Measurements from ENCODE around the gene INSYN1. TPM values are rescaled to one million over a fixed set of nuclear protein-coding genes. Genes with fewer than 3 reads are reported as not detected.

INSYN1 gene
- total and polyA plus RNA-seq, 2 experiments from 2014 or later: 0.18 to 14.2 TPM

- no peaks in the 10 kb centered on the region; the same call in 2 of the 3 replicates for H3K9me3 Mint-ChIP-seq
- Histone ChIP-seq H3F3A (replicated peaks; ENCODE audit: low read depth) (no peaks in the 10 kb centered on the region), H3K9me2 (ENCODE audit: insufficient read depth) (0 out of 2 replicates have a peak, but pooled peaks cover 5% of the 10 kb centered on the region), H3K4me2 (no peak overlapping the region), H3K27ac (ENCODE audit: low read depth) (no peak overlapping the region), H3K4me1 (ENCODE audit: insufficient read depth) (no peaks in the 10 kb centered on the region; the same call in 1 of the 2 replicates), H3K27me3 (ENCODE audit: insufficient read depth) (no peaks in the 10 kb centered on the region), H2AFZ (no peak overlapping the region), H3K79me2 (replicated peaks; ENCODE audit: insufficient read depth) (no peaks in the 10 kb centered on the region), H3K36me3 (ENCODE audit: insufficient read depth) (no peaks in the 10 kb centered on the region), H3K4me3 (no peak overlapping the region), H4K20me1 (replicated peaks; ENCODE audit: insufficient read depth) (no peaks in the 10 kb centered on the region)
- ATAC-seq: no peak
- H3K36me3 Mint-ChIP-seq (ENCODE audit: low read depth): no peaks in the 10 kb centered on the region; the same call in 2 of the 3 replicates
- TF ChIP-seq, protein P1, sequence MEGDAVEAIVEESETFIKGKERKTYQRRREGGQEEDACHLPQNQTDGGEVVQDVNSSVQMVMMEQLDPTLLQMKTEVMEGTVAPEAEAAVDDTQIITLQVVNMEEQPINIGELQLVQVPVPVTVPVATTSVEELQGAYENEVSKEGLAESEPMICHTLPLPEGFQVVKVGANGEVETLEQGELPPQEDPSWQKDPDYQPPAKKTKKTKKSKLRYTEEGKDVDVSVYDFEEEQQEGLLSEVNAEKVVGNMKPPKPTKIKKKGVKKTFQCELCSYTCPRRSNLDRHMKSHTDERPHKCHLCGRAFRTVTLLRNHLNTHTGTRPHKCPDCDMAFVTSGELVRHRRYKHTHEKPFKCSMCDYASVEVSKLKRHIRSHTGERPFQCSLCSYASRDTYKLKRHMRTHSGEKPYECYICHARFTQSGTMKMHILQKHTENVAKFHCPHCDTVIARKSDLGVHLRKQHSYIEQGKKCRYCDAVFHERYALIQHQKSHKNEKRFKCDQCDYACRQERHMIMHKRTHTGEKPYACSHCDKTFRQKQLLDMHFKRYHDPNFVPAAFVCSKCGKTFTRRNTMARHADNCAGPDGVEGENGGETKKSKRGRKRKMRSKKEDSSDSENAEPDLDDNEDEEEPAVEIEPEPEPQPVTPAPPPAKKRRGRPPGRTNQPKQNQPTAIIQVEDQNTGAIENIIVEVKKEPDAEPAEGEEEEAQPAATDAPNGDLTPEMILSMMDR (conservative IDR thresholded peaks at IDR 0.05; ENCODE audit: low read depth in 2 of 2): no peak
- no peak for TF ChIP-seq NANOG (IDR thresholded peaks at IDR 0.05; ENCODE audit: borderline replicate concordance)
- no peak for TF ChIP-seq ZNF331 (CRISPR knock-in tag; IDR thresholded peaks at IDR 0.05; ENCODE audit: low read depth)
- no peak for TF ChIP-seq ETS1 (IDR thresholded peaks at IDR 0.05)
- no peak for TF ChIP-seq ZNF462 (CRISPR knock-in tag; IDR thresholded peaks at IDR 0.05)
- TF ChIP-seq POLR2AphosphoS5 (IDR thresholded peaks at IDR 0.05; ENCODE audit: low read depth): no peak
- no peak for TF ChIP-seq STAT1 (IDR thresholded peaks at IDR 0.05; ENCODE audit: unreplicated experiment)
- TF ChIP-seq EZH2 (IDR thresholded peaks at IDR 0.05; ENCODE audit: low read depth, unreplicated experiment): no peak
- no peak for TF ChIP-seq EZH2phosphoT487 (IDR thresholded peaks at IDR 0.05; ENCODE audit: unreplicated experiment)
- no peak for TF ChIP-seq REST (IDR thresholded peaks at IDR 0.05; ENCODE audit: unreplicated experiment)
- no peak for TF ChIP-seq CREB1 (CRISPR knock-in tag; IDR thresholded peaks at IDR 0.05; ENCODE audit: low read depth)
- peaks cover 29% of the 10 kb centered on the region for H3K4me1 Mint-ChIP-seq
- no peak for DNase-seq (ENCODE audit: low spot score)
- H3K27ac Mint-ChIP-seq: no peak overlapping the region
- no peak overlapping the region; the same call in 2 of the 3 replicates for H3K4me3 Mint-ChIP-seq
- H3K27me3 Mint-ChIP-seq (ENCODE audit: insufficient read depth, low read depth, poor library complexity): peaks cover 9% of the 10 kb centered on the region
Observed at GRCh38 chr15:73770050-73770449, 16.9 kb upstream of the INSYN1 start.
